Endodermal cell (in vitro differentiated cells): ENCODE measurements around the gene C11orf52. TPM values are rescaled to one million over a fixed set of nuclear protein-coding genes. Genes with fewer than 3 reads are reported as not detected.

ENCODE experiments used
- DNase-seq: peaks from one replicate; pipeline ENCODE4 v3.0.0-alpha.2; 2017
- H3K27ac ChIP-seq: 2 replicates; pipeline ENCODE4 v1.5.1; 2013; ENCODE audit warnings: mild to moderate bottlenecking, low read depth, low read length, moderate library complexity
- H3K27me3 ChIP-seq: 2 replicates; pipeline ENCODE4 v1.6.1; 2013; ENCODE audit warnings: mild to moderate bottlenecking, low read length, moderate library complexity; ENCODE audit not compliant: insufficient read depth, control insufficient read depth, poor library complexity, severe bottlenecking
- H3K36me3 ChIP-seq: 2 replicates; pipeline ENCODE4 v1.7.0; 2013; ENCODE audit warnings: mild to moderate bottlenecking, low read length, moderate library complexity; ENCODE audit not compliant: control insufficient read depth, insufficient read depth
- H3K4me1 ChIP-seq: one replicate; pipeline ENCODE4 v1.7.0; 2013; ENCODE audit warnings: low read length; ENCODE audit not compliant: control insufficient read depth, insufficient read depth
- H3K4me3 ChIP-seq: 2 replicates; pipeline ENCODE4 v1.5.1; 2013; ENCODE audit warnings: mild to moderate bottlenecking, low read length, moderate library complexity
- H3K9ac ChIP-seq: 2 replicates; pipeline ENCODE4 v1.6.1; 2013; ENCODE audit warnings: mild to moderate bottlenecking, low read length, moderate library complexity; ENCODE audit not compliant: poor library complexity, severe bottlenecking; ENCODE audit errors: extremely low read depth
- H3K9me3 ChIP-seq: 2 replicates; pipeline ENCODE4 v1.6.1; 2013; ENCODE audit warnings: mild to moderate bottlenecking, low read length, moderate library complexity; ENCODE audit not compliant: control insufficient read depth
- H3K27ac Mint-ChIP-seq: 2 replicates; pipeline ENCODE4 v1.8.0; 2020; ENCODE audit warnings: mixed read lengths
- H3K27me3 Mint-ChIP-seq: 2 replicates; pipeline ENCODE4 v1.8.0; 2021; ENCODE audit warnings: mild to moderate bottlenecking, mixed read lengths; ENCODE audit not compliant: insufficient read depth
- H3K36me3 Mint-ChIP-seq: 2 replicates; pipeline ENCODE4 v1.8.0; 2020; ENCODE audit warnings: low read depth, mixed read lengths
- H3K4me1 Mint-ChIP-seq: 2 replicates; pipeline ENCODE4 v1.8.0; 2020; ENCODE audit warnings: mixed read lengths
- H3K4me3 Mint-ChIP-seq: 2 replicates; pipeline ENCODE4 v1.8.0; 2020; ENCODE audit warnings: mild to moderate bottlenecking, moderate library complexity, mixed read lengths
- H3K9me3 Mint-ChIP-seq: 2 replicates; pipeline ENCODE4 v1.8.0; 2020; ENCODE audit warnings: mild to moderate bottlenecking, mixed read lengths
- WGBS, 2 experiments: methylation state at CpG; one replicate each; pipeline versions ENCODE4 v1.1.5 to v1.1.7; 2013; ENCODE audit warnings: missing lambda C conversion rate in 2 of 2, mixed read lengths in 1 of 2; ENCODE audit not compliant: insufficient coverage in 1 of 2, insufficient read length in 1 of 2; 5-methylcytosine and 5-hydroxymethylcytosine counted together
- total RNA-seq, 2 donors: library from RNA; stranded (reverse); fragmentation: NEBNext Ultra II Directional in 1 of 2; extraction: Animal tissue kit (Norgen Biotek cat#: 25700) in 1 of 2; gene quantifications; 2 replicates in 1 of 2; 3 replicates in 1 of 2; pipeline ENCODE4 v1.2.1, GENCODE V29; 2021
- TF ChIP-seq, protein P1 (sequence below): fragments of 200-600 bp; sonication (generic); conservative IDR thresholded peaks from 2 replicates; pipeline ENCODE4 v1.5.0; 2021; ENCODE audit warnings: antibody characterized with exemption, mild to moderate bottlenecking

The C11orf52 gene
- total RNA-seq, 2 donors from 2014 or later: 2.6 to 3.8 TPM

DNA sequence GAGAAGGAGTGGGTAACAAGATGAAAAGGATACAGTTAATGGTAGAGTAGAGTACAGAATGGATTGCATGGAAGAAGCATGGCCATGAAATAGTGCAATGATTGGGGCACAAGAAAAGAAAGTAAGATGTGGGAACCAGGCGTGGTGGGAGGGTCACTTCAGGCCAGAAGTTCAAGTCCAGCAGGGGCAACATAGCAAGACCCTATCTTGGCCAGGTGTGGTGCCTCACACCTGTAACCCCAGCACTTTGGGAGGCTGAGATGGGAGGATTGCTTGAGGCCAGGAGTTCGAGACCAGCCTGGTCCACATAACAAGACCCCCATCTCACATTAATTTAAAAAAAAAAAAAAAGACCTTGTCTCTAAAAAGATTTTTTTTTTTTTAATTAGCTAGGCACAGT is 1.4 kb upstream of the C11orf52 start:
- H3K4me1 ChIP-seq: no peaks in the 10 kb centered on the region

DNA sequence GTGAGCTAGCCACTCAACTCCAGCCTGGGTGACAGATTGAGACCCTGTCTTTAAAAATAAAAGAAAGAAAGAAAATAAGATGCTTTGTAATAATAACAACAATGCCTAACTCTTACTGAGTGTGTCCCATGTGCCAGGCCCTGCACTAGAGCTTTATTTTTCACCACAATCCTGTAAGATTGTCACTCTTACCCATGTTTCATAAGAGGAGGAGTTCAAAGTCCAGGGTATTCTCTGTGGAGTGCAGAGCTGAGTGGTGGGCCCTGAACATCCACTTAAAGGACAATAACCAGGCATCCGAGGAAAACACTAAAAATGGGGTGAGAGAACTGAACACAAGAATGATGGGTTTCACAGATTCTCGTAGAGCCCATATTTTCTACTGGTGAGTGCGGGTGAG is 925 bp upstream of the C11orf52 start:
- DNase-seq: no peak
- H3K27me3 Mint-ChIP-seq: peaks cover 5% of the 10 kb centered on the region
- Histone ChIP-seq H3K27me3 (no peaks in the 10 kb centered on the region), H3K36me3 (no peaks in the 10 kb centered on the region), H3K4me1 (no peaks in the 10 kb centered on the region), H3K27ac (no peak overlapping the region), H3K9me3 (no peaks in the 10 kb centered on the region), H3K4me3 (no peak overlapping the region), H3K9ac (no peak overlapping the region)
- TF ChIP-seq, protein P1, sequence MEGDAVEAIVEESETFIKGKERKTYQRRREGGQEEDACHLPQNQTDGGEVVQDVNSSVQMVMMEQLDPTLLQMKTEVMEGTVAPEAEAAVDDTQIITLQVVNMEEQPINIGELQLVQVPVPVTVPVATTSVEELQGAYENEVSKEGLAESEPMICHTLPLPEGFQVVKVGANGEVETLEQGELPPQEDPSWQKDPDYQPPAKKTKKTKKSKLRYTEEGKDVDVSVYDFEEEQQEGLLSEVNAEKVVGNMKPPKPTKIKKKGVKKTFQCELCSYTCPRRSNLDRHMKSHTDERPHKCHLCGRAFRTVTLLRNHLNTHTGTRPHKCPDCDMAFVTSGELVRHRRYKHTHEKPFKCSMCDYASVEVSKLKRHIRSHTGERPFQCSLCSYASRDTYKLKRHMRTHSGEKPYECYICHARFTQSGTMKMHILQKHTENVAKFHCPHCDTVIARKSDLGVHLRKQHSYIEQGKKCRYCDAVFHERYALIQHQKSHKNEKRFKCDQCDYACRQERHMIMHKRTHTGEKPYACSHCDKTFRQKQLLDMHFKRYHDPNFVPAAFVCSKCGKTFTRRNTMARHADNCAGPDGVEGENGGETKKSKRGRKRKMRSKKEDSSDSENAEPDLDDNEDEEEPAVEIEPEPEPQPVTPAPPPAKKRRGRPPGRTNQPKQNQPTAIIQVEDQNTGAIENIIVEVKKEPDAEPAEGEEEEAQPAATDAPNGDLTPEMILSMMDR: no peak
- 91 to 100% methylated on average over 3 of the region's 3 CpGs for WGBS, 2 experiments
- no peaks in the 10 kb centered on the region for H3K9me3 Mint-ChIP-seq
- H3K4me1 Mint-ChIP-seq: peaks cover 10% of the 10 kb centered on the region
- H3K36me3 Mint-ChIP-seq: no peaks in the 10 kb centered on the region
- H3K27ac Mint-ChIP-seq: no peak overlapping the region
- no peak overlapping the region for H3K4me3 Mint-ChIP-seq

More for the DNA sequence above, 1.4 kb upstream of the C11orf52 start:
- no peak overlapping the region for H3K9ac ChIP-seq
- Mint-ChIP-seq H3K27me3 (peaks cover 5% of the 10 kb centered on the region), H3K4me3 (no peak overlapping the region), H3K27ac (no peak overlapping the region), H3K36me3 (no peaks in the 10 kb centered on the region), H3K9me3 (no peaks in the 10 kb centered on the region), H3K4me1 (peaks cover 9% of the 10 kb centered on the region)
- H3K4me3 ChIP-seq: no peak overlapping the region
- 92 to 100% methylated on average over 1 of the region's 2 CpGs for WGBS, 2 experiments
- TF ChIP-seq, protein P1: no peak
- no peak overlapping the region for H3K27ac ChIP-seq
- no peaks in the 10 kb centered on the region for H3K9me3 ChIP-seq
- DNase-seq: no peak
- H3K36me3 ChIP-seq: no peaks in the 10 kb centered on the region
- H3K27me3 ChIP-seq: no peaks in the 10 kb centered on the region

DNA sequence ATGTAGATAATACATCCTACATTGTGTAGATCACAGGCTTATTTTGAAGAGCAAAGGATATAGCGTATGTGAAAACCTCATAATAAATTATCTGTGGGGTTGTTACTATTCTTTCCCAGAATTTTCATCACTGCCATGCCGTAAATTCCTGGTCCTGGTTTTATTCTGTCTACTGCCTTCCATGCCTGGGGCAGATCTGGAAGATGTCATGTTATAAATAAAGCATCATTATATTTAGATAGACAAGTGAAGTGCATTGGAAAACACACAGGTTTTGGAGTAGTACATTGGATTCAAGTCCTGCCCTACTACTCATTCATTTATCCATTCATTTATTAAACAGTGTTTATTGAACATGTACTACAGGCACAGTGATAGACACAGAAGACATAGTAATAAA is 2.2 kb downstream of the C11orf52 start:
- Mint-ChIP-seq H3K4me3 (no peak overlapping the region), H3K9me3 (no peaks in the 10 kb centered on the region), H3K4me1 (peaks cover 37% of the 10 kb centered on the region), H3K27ac (no peak overlapping the region), H3K36me3 (no peaks in the 10 kb centered on the region), H3K27me3 (no peaks in the 10 kb centered on the region)
- DNase-seq: no peak
- H3K27me3 ChIP-seq: no peaks in the 10 kb centered on the region
- no peak overlapping the region for H3K4me3 ChIP-seq
- no peak overlapping the region for H3K27ac ChIP-seq
- no peak overlapping the region for H3K9ac ChIP-seq
- no peaks in the 10 kb centered on the region for H3K4me1 ChIP-seq
- WGBS, 2 experiments: 93% methylated on average over 2 of the region's 2 CpGs; no CpG with 5 or more reads in 1 of the 2 experiments
- H3K36me3 ChIP-seq: no peaks in the 10 kb centered on the region
- no peaks in the 10 kb centered on the region for H3K9me3 ChIP-seq
- TF ChIP-seq, protein P1: no peak
